NCI-H345 treated with DMSO at 0.1 percent for 48 hours (cell line): ENCODE measurements around the gene HIVEP3.
A peak's percentile ranks its signal among the peaks of the same experiment; 100 is the strongest.

Experiments
- DNase-seq: peaks from one replicate; lab custom pipeline; 2025; ENCODE audit not compliant: unreplicated experiment; lab: John Stamatoyannopoulos, UW

The HIVEP3 gene

GRCh38 chr1:41672641-41673361 is 245.9 kb downstream of the HIVEP3 start:
- DNase-seq: no peak

DNA sequence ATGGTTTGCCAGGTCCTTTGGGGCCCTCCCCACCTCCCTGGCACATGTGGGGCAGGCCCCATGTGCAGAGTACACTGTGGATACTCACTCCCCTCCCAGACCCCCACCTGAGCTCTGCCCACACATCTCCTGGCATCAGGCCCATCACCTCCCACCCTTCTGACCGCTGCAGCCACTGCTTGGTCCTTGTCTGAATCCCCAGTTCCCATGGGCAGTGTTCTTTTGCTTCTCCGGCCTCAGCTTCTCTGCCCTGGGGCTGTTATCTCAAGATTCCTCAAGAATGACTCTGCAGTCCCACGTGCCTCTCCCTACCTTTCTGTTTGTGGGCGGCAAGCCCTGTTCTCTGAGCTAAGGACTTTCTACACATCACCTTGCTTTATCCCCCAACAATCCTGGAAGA is 246.5 kb downstream of the HIVEP3 start:
- no peak for DNase-seq

DNA sequence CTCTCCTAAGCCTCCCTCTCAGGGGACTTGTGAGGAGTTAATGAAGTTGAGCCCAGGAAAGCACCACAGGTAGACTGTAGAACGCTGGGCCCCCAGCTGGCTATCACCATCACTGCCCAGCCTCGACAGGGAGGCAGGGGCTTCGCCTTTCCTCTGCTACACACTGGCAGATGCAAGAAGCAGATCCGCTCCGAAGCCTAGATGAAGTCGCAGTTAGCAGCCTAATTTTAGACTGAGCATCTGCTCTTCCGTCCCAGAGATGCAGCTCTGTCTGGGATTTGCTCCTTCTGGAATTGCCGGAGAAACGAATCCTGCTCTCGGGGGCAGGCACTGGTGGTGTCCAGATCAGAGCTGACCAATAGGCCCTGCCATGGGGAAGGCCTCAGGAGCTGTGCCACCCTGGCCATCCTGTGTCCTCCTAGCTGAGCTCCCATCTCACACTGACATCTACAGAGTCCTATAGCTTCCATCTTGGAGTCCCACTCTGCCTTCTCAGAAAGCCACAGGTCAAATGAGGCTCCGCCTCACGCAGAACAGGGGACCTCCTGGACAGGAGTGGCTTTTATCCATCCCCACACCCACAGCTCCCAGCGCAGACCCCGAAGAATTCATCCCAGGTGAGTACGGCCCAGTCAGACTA is 247.5 kb downstream of the HIVEP3 start:
- DNase-seq: no peak

DNA sequence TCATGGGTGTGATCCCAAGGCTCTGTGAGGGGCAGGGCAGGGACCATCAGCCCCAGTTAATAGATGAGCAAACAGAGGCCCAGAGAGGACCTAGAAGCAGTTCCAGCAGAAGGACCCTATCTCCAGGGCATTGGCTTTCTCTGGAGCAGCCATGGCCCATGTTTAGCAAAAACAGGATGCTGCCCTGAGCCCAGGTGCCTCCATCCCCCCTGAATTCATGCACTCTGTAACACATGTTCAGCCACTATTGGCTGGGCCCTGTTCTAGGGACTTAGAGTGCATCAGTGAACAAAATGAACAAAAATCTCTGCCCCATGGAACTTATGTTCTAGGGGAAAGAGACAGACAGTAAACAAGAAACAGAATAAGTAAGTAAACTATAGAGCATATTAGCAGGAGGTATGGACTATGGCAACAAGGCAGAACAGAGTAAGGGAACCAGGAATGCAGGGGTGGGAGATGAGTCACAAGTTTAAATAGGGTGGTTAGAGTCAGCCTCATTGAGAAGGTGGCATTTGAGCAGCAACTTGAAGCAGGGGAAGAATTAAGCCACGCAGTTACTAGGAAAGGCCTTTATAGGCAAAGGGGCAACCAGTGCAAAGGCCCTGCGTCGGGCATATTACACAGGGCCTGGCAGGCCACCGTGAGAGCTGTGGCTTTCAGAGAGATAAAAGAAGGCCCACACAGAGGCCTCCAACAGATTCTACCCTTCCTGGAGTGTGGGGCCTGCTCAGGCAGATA is 248.3 kb downstream of the HIVEP3 start:
- DNase-seq: no peak

GRCh38 chr1:41668967-41669366 is 249.8 kb downstream of the HIVEP3 start:
- DNase-seq: no peak

GRCh38 chr1:41668054-41668660 is 250.6 kb downstream of the HIVEP3 start:
- DNase-seq: no peak

DNA sequence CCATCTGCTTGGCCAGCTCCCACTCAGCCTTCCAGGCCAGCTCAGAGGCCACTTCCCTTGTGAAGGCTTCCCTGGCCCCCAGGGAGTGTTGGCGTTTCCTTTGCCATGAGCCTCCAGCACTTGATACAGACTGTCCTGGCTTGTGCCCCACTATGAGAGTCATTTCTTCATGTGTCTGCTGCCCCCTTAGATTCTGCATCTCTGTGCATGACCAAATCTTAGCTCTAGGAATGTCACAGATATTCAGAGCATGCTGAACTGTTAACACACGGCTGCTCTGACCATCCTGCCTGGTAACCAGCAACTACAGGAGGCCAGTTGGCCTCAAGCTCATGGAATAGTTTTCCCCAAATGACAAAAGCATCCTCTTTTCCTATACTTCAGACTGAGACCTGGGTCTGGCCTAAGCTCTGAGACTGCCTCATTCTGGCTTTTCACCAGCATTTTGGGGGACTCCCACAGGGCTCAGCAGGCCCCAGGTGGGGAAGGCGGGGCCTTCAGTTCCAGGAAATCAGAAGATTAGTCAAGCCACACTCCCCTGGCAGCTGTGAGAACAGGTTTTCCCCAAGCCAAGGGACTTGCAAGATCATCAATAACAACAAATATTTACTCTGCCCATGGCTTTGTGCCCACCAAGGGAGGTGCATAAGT is 251.6 kb downstream of the HIVEP3 start:
- no peak for DNase-seq

GRCh38 chr1:41665962-41666917 is 252.5 kb downstream of the HIVEP3 start:
- DNase-seq: peak; percentile 26

GRCh38 chr1:41664861-41665640 is 253.7 kb downstream of the HIVEP3 start:
- DNase-seq: no peak

DNA sequence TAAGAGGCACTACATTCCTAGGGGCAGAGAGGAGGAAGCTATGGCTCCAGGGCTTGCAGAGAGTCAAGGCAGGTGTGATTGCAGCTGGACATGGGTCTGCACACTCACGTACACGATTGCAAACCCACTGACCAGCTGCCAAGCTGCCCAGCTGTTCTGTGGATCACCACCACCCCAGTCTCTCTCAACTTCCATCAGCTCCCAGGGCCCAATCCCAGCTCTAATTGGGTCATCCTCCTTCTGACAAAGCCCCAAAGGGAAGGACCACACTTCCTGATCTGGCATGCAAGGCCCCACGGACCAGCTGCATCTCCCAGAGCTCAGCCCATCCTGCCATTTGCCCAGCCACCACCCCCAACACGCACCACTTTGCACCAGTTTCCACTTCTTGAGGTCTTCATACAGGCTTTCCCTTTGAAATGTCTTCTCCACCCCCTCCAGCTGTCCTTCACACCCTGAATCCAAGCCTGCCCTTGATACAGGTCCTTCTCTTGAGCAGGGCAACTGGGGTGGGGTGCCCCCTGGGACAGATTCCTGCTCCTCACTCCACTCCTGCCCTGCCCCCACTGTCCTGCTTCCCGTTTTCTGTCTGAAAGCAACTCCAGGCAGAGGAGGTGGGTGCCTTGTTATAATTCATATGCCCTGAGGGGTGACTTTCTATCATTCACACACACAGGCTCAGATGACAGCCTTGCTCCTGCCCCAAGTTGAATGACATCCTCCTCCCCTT is 254.9 kb downstream of the HIVEP3 start:
- no peak for DNase-seq

- DNase-seq: peak; percentile 29
Measured at GRCh38 chr1:41662765-41663437, 255.8 kb downstream of the HIVEP3 start.

- no peak for DNase-seq
Measured at GRCh38 chr1:41662061-41662764, 256.5 kb downstream of the HIVEP3 start.

- DNase-seq: peak; percentile 8
Measured at GRCh38 chr1:41661428-41662060, 257.2 kb downstream of the HIVEP3 start.

DNA sequence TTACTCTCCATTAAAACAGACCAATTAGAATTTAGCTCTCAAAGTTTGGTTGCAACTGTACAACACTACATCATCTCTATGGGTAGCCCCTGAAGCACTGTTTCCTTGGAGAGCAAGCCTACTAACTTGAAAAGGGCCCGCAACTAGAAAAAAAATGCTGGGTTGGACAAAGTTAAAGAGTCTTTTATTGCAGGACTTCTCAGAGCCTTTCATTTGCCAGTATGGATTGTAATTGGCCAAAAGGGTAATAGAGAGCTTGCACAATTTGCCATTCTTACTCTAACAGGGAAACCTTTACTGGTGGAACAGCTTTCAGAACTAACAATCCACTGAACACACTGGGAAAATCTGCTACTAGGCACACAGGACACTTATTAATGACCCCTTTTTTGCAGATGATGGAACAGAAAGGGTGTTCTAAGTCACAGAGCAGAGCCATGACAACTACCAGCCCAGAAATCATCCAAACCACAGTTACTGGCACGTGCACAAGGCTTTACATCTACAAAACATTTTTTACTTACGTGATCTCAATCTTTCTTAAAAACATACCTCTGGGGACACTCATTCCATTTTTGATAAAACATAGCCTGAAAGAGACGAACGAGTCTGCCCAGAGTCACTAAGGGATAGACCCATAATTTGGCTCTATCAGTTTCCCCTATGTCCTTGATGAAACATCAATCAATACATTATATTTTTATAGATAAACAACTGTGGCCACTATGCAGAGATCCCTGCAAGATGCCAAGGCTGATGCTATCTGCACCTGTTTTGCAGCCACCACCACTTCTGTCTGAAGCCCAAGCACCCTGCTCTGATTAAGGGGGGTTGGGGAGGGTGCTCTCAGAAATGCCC is 257.9 kb downstream of the HIVEP3 start:
- no peak for DNase-seq

GRCh38 chr1:41659903-41660302 is 258.8 kb downstream of the HIVEP3 start:
- no peak for DNase-seq

- DNase-seq: no peak
Measured at GRCh38 chr1:41659159-41659495, 259.6 kb downstream of the HIVEP3 start.
